GM12878 (cell line): ENCODE measurements around the gene GID4. TPM values are rescaled to one million over a fixed set of nuclear protein-coding genes. Genes with fewer than 3 reads are reported as not detected.

Experiments
- ATAC-seq: fragments of 200-7000 bp; cut with Tn5 transposase; 3 replicates; pipeline ENCODE4 v1.9.1; 2020; ENCODE audit warnings: mild to moderate bottlenecking, moderate library complexity
- BruUV-seq: library from RNA; stranded (reverse); fragments of 400-500 nt; replicated peaks from 2 replicates; lab custom pipeline; 2021; lab: Mats Ljungman, UMichigan
- CTCF ChIA-PET: fragments of 300-600 bp; sonication (Branson Sonifier 250); formaldehyde crosslinking; extraction: SDS; loops from one replicate; lab custom pipeline; 2021; ENCODE audit warnings: inconsistent platforms; lab: Yijun Ruan, JAX
- POLR2A ChIA-PET: fragments of 350-600 bp; formaldehyde crosslinking; extraction: SDS; loops from one replicate; lab custom pipeline; 2021; ENCODE audit warnings: inconsistent platforms; lab: Charles Lee
- RAD21 ChIA-PET: fragments of 300-600 bp; sonication (Branson Sonifier 250); formaldehyde crosslinking; loops from one replicate; lab custom pipeline; 2023; ENCODE audit warnings: antibody characterized with exemption; ENCODE audit not compliant: unreplicated experiment; lab: Charles Lee
- SMC1A ChIA-PET: fragments of 300-600 bp; sonication (Branson Sonifier 250); formaldehyde crosslinking; loops from one replicate; lab custom pipeline; 2023; ENCODE audit not compliant: unreplicated experiment, uncharacterized antibody; lab: Charles Lee
- DNase-seq: peaks from one replicate; pipeline ENCODE4 v3.0.0-alpha.2; 2011; ENCODE audit warnings: low read depth, low spot score
- FAIRE-seq: peaks from 3 replicates; lab custom pipeline; 2011; peaks lifted over from hg19 to GRCh38; lab: Jason Lieb, UNC
- H2AFZ ChIP-seq: 2 replicates; pipeline ENCODE4 v1.6.0; 2011; ENCODE audit warnings: low read depth, low read length, control low read depth; ENCODE audit not compliant: control insufficient read depth
- H3K27ac ChIP-seq: 2 replicates; pipeline ENCODE4 v1.5.1; 2011; ENCODE audit warnings: control low read depth; ENCODE audit not compliant: control insufficient read depth, insufficient read depth
- H3K27me3 ChIP-seq, 2 experiments: replicated peaks in 1 of 2; 2 replicates each; pipeline versions ENCODE4 v1.6.0 to v1.6.1; 2011; ENCODE audit warnings: low read length in 1 of 2; ENCODE audit not compliant: control insufficient read depth in 2 of 2, insufficient read depth in 2 of 2
- H3K36me3 ChIP-seq, 2 experiments: 2 replicates each; pipeline ENCODE4 v1.5.1; 2011; ENCODE audit warnings: low read length in 1 of 2; ENCODE audit not compliant: control insufficient read depth in 2 of 2, insufficient read depth in 2 of 2
- H3K4me1 ChIP-seq: 2 replicates; pipeline ENCODE4 v1.6.1; 2011; ENCODE audit warnings: mild to moderate bottlenecking, low read length, moderate library complexity, mixed read lengths; ENCODE audit not compliant: control insufficient read depth, insufficient read depth
- H3K4me2 ChIP-seq: 2 replicates; pipeline ENCODE4 v1.6.0; 2011; ENCODE audit warnings: control low read depth; ENCODE audit not compliant: control insufficient read depth, insufficient read depth
- H3K4me3 ChIP-seq: fragments of 200-600 bp; sonication (generic); 2 replicates; pipeline ENCODE4 v1.5.1; 2016
- H3K79me2 ChIP-seq: 2 replicates; pipeline ENCODE4 v1.6.0; 2011; ENCODE audit warnings: low read length; ENCODE audit not compliant: control insufficient read depth, insufficient read depth
- H3K9ac ChIP-seq: 2 replicates; pipeline ENCODE4 v1.8.0; 2011; ENCODE audit warnings: low read length, control low read depth, mixed read lengths; ENCODE audit not compliant: control insufficient read depth, insufficient read depth
- H3K9me3 ChIP-seq: replicated peaks from 3 replicates; pipeline ENCODE4 v1.5.1; 2011; ENCODE audit warnings: mild to moderate bottlenecking, low read length; ENCODE audit not compliant: control insufficient read depth, insufficient read depth
- H4K20me1 ChIP-seq: 2 replicates; pipeline ENCODE4 v1.6.0; 2011; ENCODE audit not compliant: control insufficient read depth, insufficient read depth
- E2F4 ChIP-seq: IDR thresholded peaks from 2 replicates; pipeline ENCODE4 v1.6.1; 2012; ENCODE audit warnings: low read depth, low read length, improper control_type of control experiment
- NR2C2 ChIP-seq: IDR thresholded peaks from 2 replicates; pipeline ENCODE4 v1.6.1; 2011; ENCODE audit warnings: borderline replicate concordance, low read depth; ENCODE audit not compliant: control insufficient read depth, insufficient read length
- SMAD5 ChIP-seq: IDR thresholded peaks from 2 replicates; pipeline ENCODE4 v1.6.1; 2016; ENCODE audit warnings: antibody characterized with exemption, low read depth
- SRF ChIP-seq, 2 experiments: IDR thresholded peaks; 2 replicates each; pipeline ENCODE4 v1.6.1; 2011; ENCODE audit warnings: low read depth in 2 of 2, low read length in 2 of 2, mild to moderate bottlenecking in 1 of 2, moderate library complexity in 1 of 2
- USF2 ChIP-seq: IDR thresholded peaks from 2 replicates; pipeline ENCODE4 v1.6.1; 2011; ENCODE audit warnings: low read depth, low read length, improper control_type of control experiment, borderline replicate concordance
- ZBTB33 ChIP-seq: fragments of 450-650 bp; IDR thresholded peaks from 2 replicates; pipeline ENCODE4 v1.6.1; 2017; ENCODE audit warnings: mild to moderate bottlenecking
- ZBTB4 ChIP-seq: fragments of 450-650 bp; formaldehyde crosslinking; IDR thresholded peaks from 2 replicates; pipeline ENCODE4 v1.4.0; 2022; ENCODE audit warnings: mild to moderate bottlenecking, moderate library complexity
- ZZZ3 ChIP-seq: IDR thresholded peaks from 2 replicates; pipeline ENCODE4 v1.6.1; 2011; ENCODE audit warnings: low read depth; ENCODE audit not compliant: control insufficient read depth, insufficient read length
- WGBS: methylation state at CpG from one replicate; pipeline ENCODE4 v1.1.6; 2016; ENCODE audit warnings: low lambda C conversion rate; ENCODE audit not compliant: insufficient replicate concordance, insufficient coverage; ENCODE audit errors: missing lambda C conversion rate; 5-methylcytosine and 5-hydroxymethylcytosine counted together
- in situ Hi-C: fragments of 300-500 bp; cut with MboI; formaldehyde crosslinking; loops from 9 replicates; pipeline ENCODE4 v1.14.3; 2018; ENCODE audit warnings: mixed read lengths
- intact Hi-C: fragments of 100-400 bp; cut with micrococcal nuclease; formaldehyde crosslinking; loops from one replicate; pipeline ENCODE4 v1.14.2; 2022; ENCODE audit not compliant: unreplicated experiment
- polyA plus RNA-seq, 11 experiments: library from polyadenylated mRNA; depleted of rRNA in 4 of 11; unstranded in 6 of 11; stranded (reverse) in 5 of 11; fragments of >200 nt; fragmentation: Nextera tagmentation in 4 of 11; fragmentation: Illumina TruSeq in 1 of 11; extraction: Ambion mirVana in 4 of 11; extraction: Trizol in 1 of 11; gene quantifications; 1 replicate in 1 of 11; 2 replicates in 10 of 11; pipeline versions ENCODE4 v1.2.1 to v1.2.3, GENCODE V29; 2011 to 2016; ENCODE audit warnings: inconsistent platforms in 2 of 11, missing spikeins in 2 of 11, low read depth in 1 of 11
- total RNA-seq, 4 experiments: library from RNA; depleted of rRNA in 3 of 4; stranded (reverse); fragments of >200 nt in 3 of 4; fragmentation: Illumina TruSeq in 1 of 4; extraction: Trizol in 1 of 4; gene quantifications; 2 replicates each; pipeline versions ENCODE4 v1.2.1 to v1.2.3, GENCODE V29; 2013 to 2021

Gene GID4
- total and polyA plus RNA-seq, 10 of the 15 experiments (the other 5 are each of a cell fraction or from before 2014, with no cell fraction given) = 0.93 to 7.3 (median 3.6) TPM

- no peaks in the 10 kb centered on the region for H4K20me1 ChIP-seq
- intact Hi-C loops = no loop called here
- no peak overlapping the region for H2AFZ ChIP-seq
- H3K4me3 ChIP-seq = no peak overlapping the region
- DNase-seq (no peak), ATAC-seq (no peak), FAIRE-seq (no peak)
- ChIA-PET RAD21 (no interaction called here), SMC1A (no interaction called here), POLR2A (interaction anchor here (0.6 kb wide), 2 partner anchors 22 to 168 kb away, joined by 3 to 5 read pairs; no protein-coding TSS in a partner anchor), CTCF (no interaction called here)
- H3K79me2 ChIP-seq = no peaks in the 10 kb centered on the region
- H3K9ac ChIP-seq = no peak overlapping the region
- H3K27me3 ChIP-seq = no peaks in the 10 kb centered on the region
- BruUV-seq = no TSS peak
- no peak overlapping the region for H3K27ac ChIP-seq
- in situ Hi-C loops = no loop called here
- TF ChIP-seq SMAD5 (no peak), ZBTB33 (no peak), USF2 (no peak), SRF (IDR thresholded peaks at IDR 0.05; ENCODE audit: low read depth in 2 of 2, low read length in 2 of 2) (no peak), NR2C2 (no peak), E2F4 (no peak), ZZZ3 (no peak), ZBTB4 (CRISPR knock-in tag) (no peak)
- H3K36me3 ChIP-seq = peaks cover 0 to 1% of the 10 kb centered on the region in 2 experiments; a peak in 3 of 4 replicates
- H3K4me1 ChIP-seq = no peaks in the 10 kb centered on the region
- H3K9me3 ChIP-seq = no peaks in the 10 kb centered on the region
- 46% methylated on average over 6 of the region's 6 CpGs for WGBS
- no peak overlapping the region for H3K4me2 ChIP-seq
Measured at GRCh38 chr17:18111330-18111971, 72.2 kb downstream of the GID4 start.
